HCT116 (cell line): ENCODE results near the gene COMMD10. TPM values are rescaled to one million over a fixed set of nuclear protein-coding genes. Genes with fewer than 3 reads are reported as not detected.

ENCODE experiments used
- ATAC-seq: fragments of 200-7000 bp; cut with Tn5 transposase; 2 replicates; pipeline ENCODE4 v1.9.1; 2020; ENCODE audit warnings: mild to moderate bottlenecking, moderate library complexity
- BruUV-seq: library from RNA; stranded (reverse); fragments of 400-500 nt; replicated peaks from 2 replicates; lab custom pipeline; 2021; lab: Mats Ljungman, UMichigan
- CTCF ChIA-PET: fragments of 300-600 bp; sonication (Branson Sonifier 250); formaldehyde crosslinking; loops from one replicate; lab custom pipeline; 2021; ENCODE audit warnings: antibody characterized with exemption; lab: Charles Lee
- POLR2A ChIA-PET: fragments of 300-600, 350-600 bp; sonication (Branson Sonifier 250); formaldehyde crosslinking; loops from one replicate; lab custom pipeline; 2021; ENCODE audit warnings: antibody characterized with exemption; lab: Charles Lee
- RAD21 ChIA-PET, 2 experiments: fragments of 300-600 bp; sonication (Branson Sonifier 250); formaldehyde crosslinking; loops; one replicate each; lab custom pipeline; 2023; ENCODE audit warnings: low total read pairs in 2 of 2; ENCODE audit not compliant: uncharacterized antibody in 2 of 2, unreplicated experiment in 2 of 2, low non-redundant PET in 1 of 2; lab: Charles Lee
- DNase-seq: peaks from one replicate; pipeline ENCODE4 v3.0.0-alpha.2; 2010; ENCODE audit warnings: low read depth, low spot score
- H2AFZ ChIP-seq: fragments of 200-600 bp; shearing (Covaris generic), sonication (generic); 2 replicates; pipeline ENCODE4 v1.6.1; 2017; ENCODE audit warnings: low read depth, mixed run types, mixed read lengths, antibody characterized with exemption, low read length; ENCODE audit not compliant: poor library complexity, severe bottlenecking
- H3K27ac ChIP-seq: 2 replicates; pipeline ENCODE4 v1.5.1; 2012; ENCODE audit warnings: low read depth, low read length
- H3K27me3 ChIP-seq: fragments of 200-600 bp; sonication (generic); 2 replicates; pipeline ENCODE4 v1.6.1; 2016; ENCODE audit warnings: mixed run types, low read length, mixed read lengths; ENCODE audit not compliant: insufficient read depth
- H3K36me3 ChIP-seq, 2 experiments: fragments of 200-500 bp in 1 of 2; fragments of 200-600 bp in 1 of 2; sonication (Bioruptor generic) in 1 of 2; sonication (generic) in 1 of 2; 2 replicates each; pipeline versions ENCODE4 v1.5.1 to v1.6.1; 2014 to 2016; ENCODE audit warnings: low read length in 2 of 2, inconsistent platforms in 1 of 2, mixed read lengths in 1 of 2, mixed run types in 1 of 2; ENCODE audit not compliant: insufficient read depth in 2 of 2, control insufficient read depth in 1 of 2
- H3K4me1 ChIP-seq, 2 experiments: fragments of 200-600 bp in 1 of 2; sonication (generic) in 1 of 2; 2 replicates each; pipeline versions ENCODE4 v1.5.1 to v1.6.1; 2012 to 2017; ENCODE audit warnings: low read length in 2 of 2, inconsistent platforms in 1 of 2, mild to moderate bottlenecking in 1 of 2, mixed read lengths in 1 of 2, mixed run types in 1 of 2, moderate library complexity in 1 of 2; ENCODE audit not compliant: insufficient read depth in 2 of 2, control insufficient read depth in 1 of 2
- H3K4me2 ChIP-seq: fragments of 200-600 bp; sonication (generic); 2 replicates; pipeline ENCODE4 v1.6.1; 2017; ENCODE audit warnings: mixed run types, low read length, mixed read lengths
- H3K4me3 ChIP-seq, 2 experiments: fragments of 200-600 bp in 1 of 2; sonication (generic) in 1 of 2; replicated peaks in 1 of 2; 2 replicates each; pipeline ENCODE4 v1.5.1; 2011 to 2016; ENCODE audit warnings: low read length in 2 of 2, control low read depth in 1 of 2, low read depth in 1 of 2, mild to moderate bottlenecking in 1 of 2, mixed read lengths in 1 of 2, mixed run types in 1 of 2
- H3K79me2 ChIP-seq: fragments of 200-600 bp; sonication (generic); 2 replicates; pipeline ENCODE4 v1.6.1; 2017; ENCODE audit warnings: mild to moderate bottlenecking, mixed run types, low read length, moderate library complexity, mixed read lengths; ENCODE audit not compliant: insufficient read depth
- H3K9ac ChIP-seq: fragments of 200-600 bp; sonication (generic); 2 replicates; pipeline ENCODE4 v1.6.1; 2016; ENCODE audit warnings: low read length, mixed read lengths
- H3K9me2 ChIP-seq: fragments of 200-600 bp; sonication (generic), shearing (Covaris generic); 2 replicates; pipeline ENCODE4 v1.6.1; 2017; ENCODE audit warnings: mixed run types, mild to moderate bottlenecking, moderate library complexity; ENCODE audit not compliant: insufficient read depth
- H3K9me3 ChIP-seq, 2 experiments: fragments of 200-500 bp in 1 of 2; fragments of 200-600 bp in 1 of 2; sonication (Bioruptor generic) in 1 of 2; sonication (generic) in 1 of 2; 2 replicates each; pipeline ENCODE4 v1.6.1; 2014 to 2017; ENCODE audit warnings: low read length in 2 of 2, mixed read lengths in 2 of 2, inconsistent platforms in 1 of 2, low read depth in 1 of 2, mild to moderate bottlenecking in 1 of 2, mixed run types in 1 of 2, moderate library complexity in 1 of 2; ENCODE audit not compliant: control insufficient read depth in 1 of 2, insufficient read depth in 1 of 2
- H4K20me1 ChIP-seq: fragments of 200-600 bp; sonication (generic), shearing (Covaris generic); 2 replicates; pipeline ENCODE4 v1.6.1; 2017; ENCODE audit warnings: mixed run types, mild to moderate bottlenecking, moderate library complexity; ENCODE audit not compliant: insufficient read depth
- CBX3 ChIP-seq: IDR thresholded peaks from 2 replicates; pipeline ENCODE4 v1.6.1; 2012; ENCODE audit warnings: low read depth
- ELF1 ChIP-seq: IDR thresholded peaks from 2 replicates; pipeline ENCODE4 v1.6.1; 2012; ENCODE audit warnings: low read depth, borderline replicate concordance
- EZH2 ChIP-seq: fragments of 200-600 bp; sonication (generic); IDR thresholded peaks from 2 replicates; pipeline ENCODE4 v1.6.1; 2017; ENCODE audit warnings: antibody characterized with exemption, mixed run types
- EZH2phosphoT487 ChIP-seq: fragments of 200-600 bp; IDR thresholded peaks from 2 replicates; pipeline ENCODE4 v1.6.1; 2018; ENCODE audit warnings: antibody characterized with exemption, borderline replicate concordance
- FOSL1 ChIP-seq: IDR thresholded peaks from 2 replicates; pipeline ENCODE4 v1.6.1; 2012; ENCODE audit warnings: low read depth
- JUND ChIP-seq: IDR thresholded peaks from 2 replicates; pipeline ENCODE4 v1.6.1; 2012
- RAD21 ChIP-seq: IDR thresholded peaks from 2 replicates; pipeline ENCODE4 v1.6.1; 2012; ENCODE audit warnings: low read depth, mild to moderate bottlenecking
- SRF ChIP-seq: IDR thresholded peaks from 2 replicates; pipeline ENCODE4 v1.6.1; 2012; ENCODE audit warnings: low read depth
- ZFX ChIP-seq: fragments of 450-650 bp; IDR thresholded peaks from 2 replicates; pipeline ENCODE4 v1.6.1; 2017
- intact Hi-C: fragments of 100-400 bp; cut with micrococcal nuclease; formaldehyde crosslinking; loops from 2 replicates; pipeline ENCODE4 v1.10.0; 2022
- total RNA-seq: library from RNA; stranded (reverse); gene quantifications from one replicate; pipeline ENCODE4 v1.2.1, GENCODE V29; 2021; ENCODE audit not compliant: unreplicated experiment
- TF ChIP-seq, protein P1 (sequence below): IDR thresholded peaks from 2 replicates; pipeline ENCODE4 v1.6.1; 2011; ENCODE audit warnings: mild to moderate bottlenecking, low read length, moderate library complexity; ENCODE audit not compliant: insufficient replicate concordance; ENCODE audit errors: extremely low read depth
- TF ChIP-seq, protein P2 (sequence below): IDR thresholded peaks from 2 replicates; pipeline ENCODE4 v1.6.1; 2012

Gene COMMD10
- total RNA-seq, 1 experiment from 2014 or later, result 35.3 TPM

DNA sequence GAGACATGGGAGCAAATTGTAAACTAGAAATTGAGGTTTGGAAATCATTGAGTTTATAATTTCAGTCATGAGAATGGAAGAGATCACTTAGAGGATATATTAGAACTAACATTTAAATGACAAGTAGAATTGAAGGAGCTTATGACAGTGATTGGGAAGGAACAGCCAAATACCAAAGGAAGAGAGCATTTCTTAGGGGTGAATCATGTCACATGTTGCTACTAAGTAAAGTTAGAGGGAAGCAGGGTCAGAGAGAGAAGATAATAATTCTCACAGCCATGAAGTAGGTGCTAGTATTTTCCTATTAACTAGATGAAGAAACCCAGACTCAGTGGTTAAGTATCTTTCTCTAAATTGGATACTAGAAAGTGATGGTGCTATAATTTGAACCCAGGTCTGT, 59.3 kb downstream of the COMMD10 start (continued):
- TF ChIP-seq EZH2phosphoT487 (no peak), ELF1 (no peak), CBX3 (no peak), RAD21 (no peak)
- TF ChIP-seq, protein P1, sequence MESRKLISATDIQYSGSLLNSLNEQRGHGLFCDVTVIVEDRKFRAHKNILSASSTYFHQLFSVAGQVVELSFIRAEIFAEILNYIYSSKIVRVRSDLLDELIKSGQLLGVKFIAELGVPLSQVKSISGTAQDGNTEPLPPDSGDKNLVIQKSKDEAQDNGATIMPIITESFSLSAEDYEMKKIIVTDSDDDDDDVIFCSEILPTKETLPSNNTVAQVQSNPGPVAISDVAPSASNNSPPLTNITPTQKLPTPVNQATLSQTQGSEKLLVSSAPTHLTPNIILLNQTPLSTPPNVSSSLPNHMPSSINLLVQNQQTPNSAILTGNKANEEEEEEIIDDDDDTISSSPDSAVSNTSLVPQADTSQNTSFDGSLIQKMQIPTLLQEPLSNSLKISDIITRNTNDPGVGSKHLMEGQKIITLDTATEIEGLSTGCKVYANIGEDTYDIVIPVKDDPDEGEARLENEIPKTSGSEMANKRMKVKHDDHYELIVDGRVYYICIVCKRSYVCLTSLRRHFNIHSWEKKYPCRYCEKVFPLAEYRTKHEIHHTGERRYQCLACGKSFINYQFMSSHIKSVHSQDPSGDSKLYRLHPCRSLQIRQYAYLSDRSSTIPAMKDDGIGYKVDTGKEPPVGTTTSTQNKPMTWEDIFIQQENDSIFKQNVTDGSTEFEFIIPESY, result no peak

DNA sequence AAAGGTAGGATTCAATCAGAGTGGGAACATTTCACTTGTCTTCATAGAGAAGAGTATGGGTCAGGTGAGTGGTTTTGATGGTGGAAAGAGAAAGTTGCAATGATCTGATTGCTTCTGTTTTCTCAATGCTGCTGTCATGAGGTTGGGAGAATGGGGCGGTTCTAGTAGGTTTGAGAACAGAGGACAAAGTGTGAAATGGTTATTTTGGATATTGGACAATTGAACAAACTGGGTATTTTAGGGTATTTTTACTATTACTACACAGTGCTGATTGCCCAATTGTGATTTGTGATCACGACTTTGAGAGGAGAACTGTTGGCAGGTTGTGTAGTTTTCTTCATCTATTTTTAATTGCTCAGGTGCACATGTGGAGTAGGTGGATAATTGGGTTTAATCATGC, 60.2 kb downstream of the COMMD10 start:
- RAD21 ChIA-PET, result no interaction called here
- Histone ChIP-seq H3K9ac (no peak overlapping the region), H3K27me3 (no peaks in the 10 kb centered on the region), H2AFZ (no peak overlapping the region), H3K4me2 (peak overlapping the region; percentile 8; the same call in 1 of the 2 replicates), H3K9me3 (no peaks in the 10 kb centered on the region), H3K4me3 (no peak overlapping the region), H3K79me2 (peaks cover 10% of the 10 kb centered on the region), H3K9me2 (no peaks in the 10 kb centered on the region), H3K27ac (no peak overlapping the region), H3K4me1 (peaks cover 0 to 20% of the 10 kb centered on the region in 2 experiments; a peak in 2 of 4 replicates), H4K20me1 (no peaks in the 10 kb centered on the region; the same call in 1 of the 2 replicates), H3K36me3 (no peaks in the 10 kb centered on the region)
- intact Hi-C loops, result no loop called here
- CTCF ChIA-PET, result no interaction called here
- POLR2A ChIA-PET, result no interaction called here
- TF ChIP-seq ZFX (no peak), ELF1 (no peak), FOSL1 (no peak), EZH2phosphoT487 (no peak), SRF (no peak), EZH2 (no peak), JUND (no peak)
- TF ChIP-seq, protein P2, sequence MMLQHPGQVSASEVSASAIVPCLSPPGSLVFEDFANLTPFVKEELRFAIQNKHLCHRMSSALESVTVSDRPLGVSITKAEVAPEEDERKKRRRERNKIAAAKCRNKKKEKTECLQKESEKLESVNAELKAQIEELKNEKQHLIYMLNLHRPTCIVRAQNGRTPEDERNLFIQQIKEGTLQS, result no peak
- DNase-seq (no peak), ATAC-seq (0 out of 2 replicates have a peak, but pooled peaks have one; percentile 34)
- BruUV-seq, result no TSS peak
